Gastrocnemius medialis (tissue), 4 donors: ENCODE data around the gene LCN10. TPM values are rescaled to one million over a fixed set of nuclear protein-coding genes. Genes with fewer than 3 reads are reported as not detected.
A peak's percentile ranks its signal among the peaks of the same experiment; 100 is the strongest.

ENCODE experiments used
- ATAC-seq, 2 donors: fragments of 150-250 bp; one replicate each; pipeline ENCODE4 v1.9.1; 2016
- DNase-seq, 2 donors: peaks; one replicate each; pipeline ENCODE4 v3.0.0-alpha.2; 2019
- H3K27ac ChIP-seq, 4 donors: fragments of 200-600 bp; sonication (generic); 1 replicate in 1 of 4; 2 replicates in 3 of 4; pipeline ENCODE4 v1.5.1; 2016 to 2018; ENCODE audit warnings: mild to moderate bottlenecking in 2 of 4, moderate library complexity in 1 of 4
- H3K27me3 ChIP-seq, 3 donors: fragments of 200-600 bp; sonication (generic) in 2 of 3; 1 replicate in 1 of 3; 2 replicates in 2 of 3; pipeline versions ENCODE4 v1.5.1 to v1.6.0; 2016 to 2019; ENCODE audit warnings: mild to moderate bottlenecking in 1 of 3, moderate library complexity in 1 of 3
- H3K36me3 ChIP-seq, 2 donors: fragments of 200-600 bp; sonication (generic) in 1 of 2; one replicate each; pipeline ENCODE4 v1.5.1; 2017 to 2018
- H3K4me1 ChIP-seq, 2 donors: fragments of 200-600 bp; sonication (generic) in 1 of 2; one replicate each; pipeline ENCODE4 v1.5.1; 2016 to 2017; ENCODE audit warnings: mild to moderate bottlenecking in 2 of 2
- H3K4me3 ChIP-seq, 4 donors: fragments of 200-600 bp; sonication (generic) in 3 of 4; 1 replicate in 1 of 4; 2 replicates in 3 of 4; pipeline ENCODE4 v1.5.1; 2016 to 2019; ENCODE audit warnings: mild to moderate bottlenecking in 2 of 4
- H3K9me3 ChIP-seq, 3 donors: fragments of 200-600 bp; sonication (generic) in 2 of 3; 1 replicate in 1 of 3; 2 replicates in 2 of 3; pipeline ENCODE4 v1.5.1; 2016 to 2019
- POLR2A ChIP-seq, 2 donors: fragments of 450-650 bp; IDR thresholded peaks; one replicate each; pipeline ENCODE4 v1.6.1; 2017; ENCODE audit warnings: antibody characterized with exemption in 2 of 2, mild to moderate bottlenecking in 2 of 2, moderate library complexity in 2 of 2
- in situ Hi-C, 4 donors: fragments of 200-750 bp; cut with MboI; loops; one replicate each; pipeline versions ENCODE4 v1.15.0 to v1.8.0; 2017; ENCODE audit warnings: low sequenced_read_pairs in 4 of 4
- intact Hi-C: fragments of 100-400 bp; cut with DNase I; formaldehyde crosslinking; loops from one replicate; pipeline ENCODE4 v1.15.1; 2023; ENCODE audit warnings: low total_unique reads
- total RNA-seq, 4 donors: library from RNA; depleted of rRNA; stranded (reverse); fragments of >200 nt; gene quantifications; one replicate each; pipeline versions ENCODE4 v1.1.0 to v1.2.3, GENCODE V29; 2016
- TF ChIP-seq, protein P1 (sequence below), 5 experiments: fragments of 450-650 bp in 3 of 5; fragments of 200-600 bp in 2 of 5; sonication (generic) in 2 of 5; IDR thresholded peaks in 4 of 5; conservative IDR thresholded peaks in 1 of 5; 1 replicate in 4 of 5; 2 replicates in 1 of 5; pipeline ENCODE4 v1.5.1; 2016 to 2019; ENCODE audit warnings: antibody characterized with exemption in 5 of 5, mild to moderate bottlenecking in 3 of 5, moderate library complexity in 3 of 5

Gene LCN10
- total RNA-seq = 1 to 10 TPM in 3 of 4 donors, under 1 TPM in 1; 0.61 to 4.7 (median 1.6) TPM

DNA sequence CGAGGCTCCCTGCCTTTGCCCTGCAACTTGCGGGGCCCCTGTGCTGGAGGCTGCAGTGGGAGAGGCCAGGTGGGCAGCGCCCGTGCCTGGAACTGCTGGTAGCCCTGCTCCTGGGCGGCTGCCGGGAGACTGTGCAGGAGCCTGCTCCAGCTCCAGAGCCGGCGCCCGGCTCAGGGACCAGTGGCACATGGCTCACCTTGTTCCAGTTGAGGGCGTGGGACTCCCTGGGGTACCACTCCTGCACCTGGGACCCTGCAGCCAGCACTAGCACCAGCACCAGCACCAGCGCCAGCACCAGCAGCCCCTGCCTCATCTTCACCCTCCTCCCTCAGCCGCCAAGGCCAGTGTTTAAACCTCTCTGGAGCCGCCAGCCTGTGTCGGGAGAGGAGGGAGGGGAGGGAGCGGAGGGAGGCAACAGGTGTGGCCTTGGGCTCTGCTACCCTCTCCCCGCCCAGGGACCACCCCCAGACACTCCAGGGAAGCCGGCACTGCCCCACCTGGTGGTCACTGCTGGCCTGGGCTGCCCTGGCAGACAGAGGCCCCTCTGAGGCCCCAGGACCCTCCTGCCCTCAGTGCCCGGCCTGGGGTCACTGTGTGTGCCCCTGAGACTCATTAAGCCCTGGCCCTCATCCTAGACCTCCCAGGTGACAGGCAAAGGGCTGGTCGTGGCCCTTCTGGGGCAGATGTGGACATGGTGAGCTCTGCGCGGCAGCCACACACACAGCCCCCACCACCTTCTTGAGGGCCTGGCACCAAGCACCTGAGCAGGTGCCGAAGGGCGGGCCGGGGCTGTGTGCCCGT lies at the start of gene LCN10:
Gene LCN10 (minus strand): TSS at position 350 of the 801 bp plus-strand sequence. CDS start 37 bp downstream, at position 313.
- intact Hi-C loops = no loop called here
- in situ Hi-C loops = no loop called here
- no peaks in the 10 kb centered on the region for H3K36me3 ChIP-seq
- H3K27me3 ChIP-seq = peaks cover 28 to 42% (median 39%) of the 10 kb centered on the region in 3 donors
- ATAC-seq (no peak), DNase-seq (no peak)
- no peak within 1 kb of the TSS for H3K27ac ChIP-seq
- no peaks in the 10 kb centered on the region for H3K9me3 ChIP-seq
- H3K4me3 ChIP-seq = peak within 1 kb of the TSS in 1 of 4 donors; percentile 25
- no peaks in the 10 kb centered on the region for H3K4me1 ChIP-seq
- TF ChIP-seq, protein P1, sequence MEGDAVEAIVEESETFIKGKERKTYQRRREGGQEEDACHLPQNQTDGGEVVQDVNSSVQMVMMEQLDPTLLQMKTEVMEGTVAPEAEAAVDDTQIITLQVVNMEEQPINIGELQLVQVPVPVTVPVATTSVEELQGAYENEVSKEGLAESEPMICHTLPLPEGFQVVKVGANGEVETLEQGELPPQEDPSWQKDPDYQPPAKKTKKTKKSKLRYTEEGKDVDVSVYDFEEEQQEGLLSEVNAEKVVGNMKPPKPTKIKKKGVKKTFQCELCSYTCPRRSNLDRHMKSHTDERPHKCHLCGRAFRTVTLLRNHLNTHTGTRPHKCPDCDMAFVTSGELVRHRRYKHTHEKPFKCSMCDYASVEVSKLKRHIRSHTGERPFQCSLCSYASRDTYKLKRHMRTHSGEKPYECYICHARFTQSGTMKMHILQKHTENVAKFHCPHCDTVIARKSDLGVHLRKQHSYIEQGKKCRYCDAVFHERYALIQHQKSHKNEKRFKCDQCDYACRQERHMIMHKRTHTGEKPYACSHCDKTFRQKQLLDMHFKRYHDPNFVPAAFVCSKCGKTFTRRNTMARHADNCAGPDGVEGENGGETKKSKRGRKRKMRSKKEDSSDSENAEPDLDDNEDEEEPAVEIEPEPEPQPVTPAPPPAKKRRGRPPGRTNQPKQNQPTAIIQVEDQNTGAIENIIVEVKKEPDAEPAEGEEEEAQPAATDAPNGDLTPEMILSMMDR (IDR thresholded peaks at IDR 0.05 in 4 of 5, conservative IDR thresholded peaks at IDR 0.05 in 1 of 5) = no peak
- TF ChIP-seq POLR2A (IDR thresholded peaks at IDR 0.05) = no peak

DNA sequence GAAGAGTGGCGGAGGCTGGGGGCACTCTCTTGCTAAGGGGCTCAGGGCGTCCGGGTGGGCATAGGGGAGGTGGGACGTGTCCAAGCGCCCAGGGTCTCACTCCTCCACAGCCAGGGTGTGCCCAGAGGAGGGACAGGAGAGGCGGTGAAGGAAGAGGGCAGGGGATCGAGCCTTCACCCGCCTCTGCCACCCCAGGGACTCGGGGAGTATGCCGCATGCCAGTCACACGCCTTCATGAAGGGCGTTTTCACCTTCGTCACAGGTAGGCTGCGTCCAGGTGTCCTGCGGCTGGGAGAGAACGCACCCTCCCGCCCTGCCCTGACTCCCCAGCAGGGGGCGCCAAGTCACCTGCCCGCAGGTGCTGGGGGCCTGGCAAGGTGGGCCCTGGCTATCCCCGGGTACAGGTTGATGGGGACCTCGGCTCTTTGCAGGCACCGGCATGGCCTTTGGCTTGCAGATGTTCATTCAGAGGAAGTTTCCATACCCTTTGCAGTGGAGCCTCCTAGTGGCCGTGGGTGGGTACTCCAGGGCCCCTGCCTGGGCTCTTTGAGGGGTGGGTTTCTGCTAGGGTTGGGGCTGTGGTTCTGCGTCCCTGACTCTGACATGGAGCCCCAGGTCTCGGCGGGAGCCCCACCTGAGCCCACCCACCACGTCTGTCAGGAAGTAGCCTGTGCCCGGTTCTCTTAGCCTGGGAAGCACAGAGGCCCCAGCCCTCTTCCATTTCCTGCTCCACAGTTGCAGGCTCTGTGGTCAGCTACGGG lies 49.0 kb upstream of the LCN10 start:
- intact Hi-C loops (loop anchor here (5.0 kb wide), 2 partner anchors 56 to 76 kb away; partner anchors contain the start of genes EDF1 and PHPT1), in situ Hi-C loops (loop anchor here in 1 of 4 donors (25.0 kb wide), 1 partner anchor 146 kb away; the partner anchor contains the start of genes C8G and FBXW5)
- ATAC-seq = peak; percentile 16 to 18
- Histone ChIP-seq H3K4me1 (peaks cover 12 to 18% of the 10 kb centered on the region in 2 donors), H3K9me3 (no peaks in the 10 kb centered on the region), H3K36me3 (no peaks in the 10 kb centered on the region), H3K4me3 (peak overlapping the region; percentile 66 to 92 (median 81)), H3K27ac (peak overlapping the region; percentile 94 to 99 (median 95)), H3K27me3 (peaks cover 0 to 2% (median 0%) of the 10 kb centered on the region in 3 donors)
- TF ChIP-seq, protein P1 (IDR thresholded peaks at IDR 0.05 in 4 of 5, conservative IDR thresholded peaks at IDR 0.05 in 1 of 5) = peak; percentile 88 to 95 (median 91)
- peak in 1 of 2 donors; percentile 14 for TF ChIP-seq POLR2A (IDR thresholded peaks at IDR 0.05)
- DNase-seq = peak in 1 of 2 donors; percentile 57

- peak; percentile 87 to 91 for ATAC-seq
- TF ChIP-seq POLR2A (IDR thresholded peaks at IDR 0.05) = peak; percentile 60 to 82
- TF ChIP-seq, protein P1 (IDR thresholded peaks at IDR 0.05 in 4 of 5, conservative IDR thresholded peaks at IDR 0.05 in 1 of 5) = no peak
- Histone ChIP-seq H3K27me3 (no peaks in the 10 kb centered on the region), H3K36me3 (no peaks in the 10 kb centered on the region), H3K9me3 (no peaks in the 10 kb centered on the region), H3K4me1 (peaks cover 12 to 18% of the 10 kb centered on the region in 2 donors), H3K4me3 (peak within 1 kb of the TSS; percentile 66 to 92 (median 81)), H3K27ac (peak within 1 kb of the TSS; percentile 94 to 99 (median 95))
- peak; percentile 100 for DNase-seq
- intact Hi-C loops = loop anchor here (1.0 to 5.0 kb wide), 3 partner anchors 56 to 153 kb away; partner anchors contain the start of genes EDF1, FBXW5 and PHPT1
- in situ Hi-C loops = loop anchor here in 1 of 4 donors (25.0 kb wide), 1 partner anchor 146 kb away; the partner anchor contains the start of genes C8G and FBXW5
Measured at GRCh38 chr9:136790640-136791515, 48.1 kb upstream of the LCN10 start, which contains the start of gene TMEM141. TMEM141 (plus strand) TSS chr9:136791344; CDS start chr9:136791371, 27 bp downstream.
